Upper lobe of left lung (tissue), 4 donors: ENCODE results near the gene PCP2.

Source experiments
- CTCF ChIP-seq, 6 experiments: fragments of 450-650 bp in 4 of 6; fragments of 200-600 bp in 2 of 6; sonication (generic) in 2 of 6; IDR thresholded peaks; one replicate each; pipeline ENCODE4 v1.5.1; 2016 to 2019; ENCODE audit warnings: antibody characterized with exemption in 6 of 6
- POLR2A ChIP-seq, 4 donors: fragments of 450-650 bp; IDR thresholded peaks; one replicate each; pipeline ENCODE4 v1.5.1; 2016 to 2017; ENCODE audit warnings: antibody characterized with exemption in 4 of 4, mild to moderate bottlenecking in 2 of 4

GRCh38 chr19:7607874-7608560, 25.5 kb downstream of the PCP2 start:
- no peak for TF ChIP-seq CTCF (IDR thresholded peaks at IDR 0.05)
- TF ChIP-seq POLR2A (IDR thresholded peaks at IDR 0.05) = no peak
